Activated T-cell treated with anti-CD3 and anti-CD28 coated beads for 48 hours (primary cell): ENCODE results near the gene CH25H.
A peak's percentile ranks its signal among the peaks of the same experiment; 100 is the strongest.
"Not testable (repeated sequence)": the region's sequence is repeated elsewhere in the genome, so short reads cannot be mapped to it uniquely, and the experiment has no call there.

ENCODE experiments used
- DNase-seq: peaks from one replicate; pipeline ENCODE4 v3.0.0-alpha.2; 2020; ENCODE audit warnings: low read depth

Gene CH25H

DNA sequence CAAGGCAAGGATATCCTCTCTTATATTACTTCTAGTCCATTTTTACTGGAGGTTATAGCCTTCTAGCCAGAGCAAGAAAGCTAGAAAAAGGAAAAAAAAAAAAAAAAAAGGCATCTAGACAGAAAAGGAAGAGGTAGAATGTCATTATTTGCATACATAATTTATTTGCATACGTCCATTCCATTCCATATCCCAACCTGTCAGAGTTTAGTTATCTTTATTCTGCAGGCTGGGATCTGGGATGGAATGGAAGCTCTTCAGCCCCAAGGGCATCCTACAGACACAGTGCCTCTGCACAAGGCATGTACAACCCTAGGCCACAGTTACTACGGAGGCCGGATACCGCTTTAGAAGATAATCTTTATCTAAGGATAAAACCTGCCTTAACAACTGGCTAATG lies 9.6 kb downstream of the CH25H start:
- no peak for DNase-seq

DNA sequence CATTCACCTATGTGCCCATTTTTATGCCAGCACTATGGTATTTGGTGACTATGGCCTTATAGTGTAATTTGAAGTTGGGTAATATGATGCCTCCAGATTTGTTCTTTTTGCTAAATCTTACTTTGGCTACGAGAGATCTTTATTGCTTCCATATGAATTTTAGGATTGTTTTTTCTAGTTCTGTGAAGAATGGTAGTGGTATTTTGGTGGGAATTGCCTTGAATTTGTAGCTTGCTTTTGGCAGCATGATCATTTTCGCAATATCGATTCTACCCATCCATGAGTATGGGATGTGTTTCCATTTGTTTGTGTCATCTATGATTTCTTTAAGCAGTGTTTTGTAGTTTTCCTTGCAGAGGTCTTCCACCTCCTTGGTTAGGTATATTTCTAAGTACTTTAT lies 15.8 kb downstream of the CH25H start:
- not testable (repeated sequence) for DNase-seq

GRCh38 chr10:89189211-89189734 lies 17.8 kb downstream of the CH25H start:
- no peak for DNase-seq

GRCh38 chr10:89185658-89186057 lies 21.5 kb downstream of the CH25H start:
- no peak for DNase-seq

GRCh38 chr10:89184638-89185037 lies 22.5 kb downstream of the CH25H start:
- no peak for DNase-seq

GRCh38 chr10:89183571-89183970 lies 23.5 kb downstream of the CH25H start:
- DNase-seq = no peak

DNA sequence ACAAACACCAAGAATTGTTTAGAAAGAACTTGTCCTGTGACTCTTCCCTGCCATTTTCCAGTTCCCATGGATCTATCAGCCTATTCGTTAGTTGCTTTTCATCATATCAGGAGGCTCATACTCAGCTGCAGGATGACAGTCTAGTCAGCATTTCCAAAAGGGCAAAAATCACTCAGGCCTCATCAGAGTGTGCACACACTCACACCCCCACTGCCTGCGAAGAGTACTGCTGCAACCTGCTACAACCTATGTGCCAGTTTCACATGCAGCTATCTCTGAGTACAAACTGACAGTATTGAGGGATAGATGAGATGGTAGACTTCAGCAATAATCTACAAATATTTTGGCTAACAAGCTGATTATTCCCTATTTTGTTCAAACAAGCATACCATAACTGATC lies 24.2 kb downstream of the CH25H start:
- no peak for DNase-seq

DNA sequence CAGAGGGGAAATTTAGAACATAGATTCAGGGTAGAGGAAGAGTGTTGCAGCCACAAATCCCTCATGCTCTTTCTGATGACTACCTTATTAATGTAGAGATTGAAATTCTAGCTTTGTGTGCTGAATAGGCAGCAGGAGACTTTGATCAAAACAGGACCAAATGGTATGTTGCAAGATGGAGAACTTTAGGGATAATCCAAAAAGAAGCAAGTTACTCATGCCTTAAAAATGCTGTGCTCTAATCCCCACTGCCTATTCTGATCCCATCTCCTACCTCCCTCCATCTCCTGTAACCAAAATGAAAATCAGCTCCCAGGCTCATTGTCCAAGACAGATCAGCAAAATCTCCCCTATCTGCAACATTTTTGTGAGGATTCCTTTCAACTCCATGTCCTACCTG lies 31.3 kb downstream of the CH25H start:
- DNase-seq = no peak

- no peak for DNase-seq
Observed at GRCh38 chr10:89173075-89173474, 34.0 kb downstream of the CH25H start.

DNA sequence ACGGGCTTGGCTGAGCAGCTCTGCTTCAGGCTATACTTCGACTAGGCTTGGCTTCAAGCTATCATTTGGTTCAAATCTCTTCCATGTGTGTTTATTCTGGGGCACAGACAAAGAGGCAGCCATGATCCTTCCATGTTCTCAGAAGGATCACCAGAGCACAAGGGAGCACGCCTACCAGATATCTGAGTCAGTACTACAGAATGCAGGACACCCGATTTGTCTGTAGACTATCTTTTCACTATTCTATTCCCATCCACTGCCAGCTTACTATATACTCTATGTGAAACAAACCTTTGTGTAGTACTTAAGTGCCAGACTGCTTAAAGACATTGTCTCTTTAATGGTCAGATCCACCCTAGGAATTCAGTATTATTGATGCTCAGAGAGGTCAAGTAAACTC lies 35.1 kb downstream of the CH25H start:
- no peak for DNase-seq

GRCh38 chr10:89171263-89171872 lies 35.7 kb downstream of the CH25H start:
- DNase-seq = no peak

- DNase-seq = not testable (repeated sequence)
Observed at GRCh38 chr10:89168354-89168900, 38.7 kb downstream of the CH25H start.

- no peak for DNase-seq
Observed at GRCh38 chr10:89167915-89168314, 39.2 kb downstream of the CH25H start.

DNA sequence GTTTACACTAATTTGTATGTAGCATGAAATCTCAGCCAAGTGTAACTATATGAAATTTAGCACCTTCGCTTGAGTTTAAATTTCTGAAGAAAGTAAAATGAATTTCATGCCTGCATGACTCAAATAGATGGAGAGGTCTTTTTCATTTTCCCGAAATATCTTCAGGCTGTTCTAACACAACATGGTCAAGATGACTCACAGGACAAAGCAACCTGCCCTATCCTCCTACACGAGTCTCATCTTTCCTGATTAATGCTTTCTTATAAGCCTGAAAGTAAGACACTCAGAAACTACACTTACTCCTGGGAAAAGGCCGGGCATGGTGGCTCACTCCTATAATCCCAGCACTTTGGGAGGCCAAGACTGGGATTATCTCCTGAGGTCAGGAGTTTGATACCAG lies 41.2 kb downstream of the CH25H start:
- DNase-seq = no peak

- no peak for DNase-seq
Observed at GRCh38 chr10:89164920-89165319, 42.2 kb downstream of the CH25H start.

GRCh38 chr10:89164080-89164479 lies 43.0 kb downstream of the CH25H start:
- no peak for DNase-seq

GRCh38 chr10:89163265-89163995 lies 43.7 kb downstream of the CH25H start:
- DNase-seq = peak; percentile 19

- DNase-seq = no peak
Observed at GRCh38 chr10:89162596-89162995, 44.5 kb downstream of the CH25H start.

DNA sequence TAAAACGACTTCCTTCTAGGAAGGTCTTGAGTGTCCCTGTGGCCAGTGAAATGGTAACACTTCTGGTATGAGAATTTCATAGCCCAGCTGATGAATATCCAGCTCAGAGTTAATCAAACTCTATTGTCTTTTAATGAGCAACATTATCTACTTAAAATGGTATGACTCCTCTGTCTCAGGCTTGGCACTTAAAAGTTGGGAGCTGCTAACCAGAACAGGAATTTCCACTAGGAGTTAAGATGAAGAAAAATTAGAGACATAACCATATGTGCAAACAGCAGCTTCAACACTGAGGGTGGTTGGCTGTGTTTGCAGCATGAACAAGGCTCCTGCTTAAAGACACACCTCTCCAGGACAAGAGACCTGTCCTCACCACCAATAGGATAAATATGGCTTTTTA lies 46.8 kb downstream of the CH25H start:
- DNase-seq = no peak

- no peak for DNase-seq
Observed at GRCh38 chr10:89159761-89160160, 47.4 kb downstream of the CH25H start.

- DNase-seq = no peak
Observed at GRCh38 chr10:89159316-89159715, 47.8 kb downstream of the CH25H start.

GRCh38 chr10:89158446-89158845 lies 48.7 kb downstream of the CH25H start:
- DNase-seq = no peak

DNA sequence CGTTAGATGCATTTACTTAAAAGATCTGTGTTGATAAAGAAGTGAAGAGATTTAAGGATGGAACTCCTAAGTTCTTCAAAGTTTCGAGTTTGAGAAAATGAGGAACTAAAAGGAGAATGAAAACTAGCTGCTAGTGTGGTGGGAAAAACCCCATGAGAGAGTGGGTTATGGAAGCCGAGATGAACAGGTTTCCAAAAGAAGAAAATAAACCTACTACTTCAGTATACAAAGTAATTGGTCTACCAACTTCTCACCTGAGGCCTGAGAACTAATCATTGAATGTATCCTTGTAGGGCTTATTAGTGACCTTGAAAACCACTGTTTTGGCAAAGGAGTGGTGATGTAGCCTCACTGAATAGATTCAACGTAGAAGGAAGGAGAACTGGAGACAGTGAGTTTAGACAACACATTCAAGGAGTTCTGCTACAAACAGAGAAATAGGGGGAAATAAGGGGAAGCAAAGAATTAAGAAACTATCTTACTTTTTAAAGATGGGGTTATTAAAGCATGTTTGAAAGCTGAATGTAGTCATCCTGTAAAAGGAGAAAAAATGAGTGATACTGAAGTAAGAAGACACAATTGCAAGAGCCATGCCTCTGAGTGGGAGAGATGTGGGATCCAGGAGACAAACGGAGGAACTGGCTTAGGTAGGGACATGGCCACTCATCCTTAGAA lies 50.8 kb downstream of the CH25H start:
- no peak for DNase-seq
